Osteocyte (in vitro differentiated cells): ENCODE measurements around the gene ANKRD22. TPM values are rescaled to one million over a fixed set of nuclear protein-coding genes. Genes with fewer than 3 reads are reported as not detected.
"Not testable (repeated sequence)": the region's sequence is repeated elsewhere in the genome, so short reads cannot be mapped to it uniquely, and the experiment has no call there.

Source experiments
- DNase-seq: peaks from one replicate; pipeline ENCODE4 v3.0.0; 2021; ENCODE audit warnings: mixed read lengths; ENCODE audit not compliant: unreplicated experiment; ENCODE audit errors: extremely low spot score
- H3K27ac Mint-ChIP-seq: one replicate; pipeline ENCODE4 v1.8.0; 2021; ENCODE audit warnings: mild to moderate bottlenecking, mixed read lengths; ENCODE audit not compliant: unreplicated experiment
- H3K27me3 Mint-ChIP-seq: one replicate; pipeline ENCODE4 v1.8.0; 2021; ENCODE audit warnings: mixed read lengths; ENCODE audit not compliant: unreplicated experiment
- H3K36me3 Mint-ChIP-seq: one replicate; pipeline ENCODE4 v1.8.0; 2021; ENCODE audit warnings: mixed read lengths; ENCODE audit not compliant: unreplicated experiment
- H3K4me1 Mint-ChIP-seq: one replicate; pipeline ENCODE4 v1.8.0; 2021; ENCODE audit warnings: mixed read lengths; ENCODE audit not compliant: unreplicated experiment
- H3K4me3 Mint-ChIP-seq: one replicate; pipeline ENCODE4 v1.8.0; 2021; ENCODE audit warnings: mild to moderate bottlenecking, moderate library complexity, mixed read lengths; ENCODE audit not compliant: unreplicated experiment
- H3K9me3 Mint-ChIP-seq: one replicate; pipeline ENCODE4 v1.8.0; 2021; ENCODE audit warnings: mixed read lengths; ENCODE audit not compliant: unreplicated experiment
- CTCF ChIP-seq: fragments of 200-600 bp; sonication (generic); IDR thresholded peaks from 2 replicates; pipeline ENCODE4 v1.5.0; 2021; ENCODE audit warnings: antibody characterized with exemption, mild to moderate bottlenecking, moderate library complexity
- total RNA-seq: library from RNA; stranded (reverse); gene quantifications from 2 replicates; pipeline ENCODE4 v1.2.1, GENCODE V29; 2021

ANKRD22 gene
- total RNA-seq, 1 donor from 2014 or later: not detected

- no peak for TF ChIP-seq CTCF
- DNase-seq: no peak
- H3K27me3 Mint-ChIP-seq: no peaks in the 10 kb centered on the region
- peaks cover 2% of the 10 kb centered on the region for H3K36me3 Mint-ChIP-seq
- H3K4me3 Mint-ChIP-seq: no peak overlapping the region
- H3K27ac Mint-ChIP-seq: peak overlapping the region; percentile 16
- no peaks in the 10 kb centered on the region for H3K9me3 Mint-ChIP-seq
- H3K4me1 Mint-ChIP-seq: peaks cover 34% of the 10 kb centered on the region
These were observed 38.1 kb upstream of the ANKRD22 start for GRCh38 chr10:88889559-88890337.

- H3K36me3 Mint-ChIP-seq: no peaks in the 10 kb centered on the region
- peaks cover 34% of the 10 kb centered on the region for H3K4me1 Mint-ChIP-seq
- no peak for TF ChIP-seq CTCF
- DNase-seq: no peak
- H3K9me3 Mint-ChIP-seq: no peaks in the 10 kb centered on the region
- no peak overlapping the region for H3K4me3 Mint-ChIP-seq
- H3K27me3 Mint-ChIP-seq: no peaks in the 10 kb centered on the region
- H3K27ac Mint-ChIP-seq: peak overlapping the region; percentile 16
These were observed 37.3 kb upstream of the ANKRD22 start for GRCh38 chr10:88888810-88889445.

GRCh38 chr10:88886557-88886956 lies 34.9 kb upstream of the ANKRD22 start:
- H3K27me3 Mint-ChIP-seq: no peaks in the 10 kb centered on the region
- peaks cover 48% of the 10 kb centered on the region for H3K4me1 Mint-ChIP-seq
- DNase-seq: no peak
- no peak overlapping the region for H3K27ac Mint-ChIP-seq
- no peaks in the 10 kb centered on the region for H3K36me3 Mint-ChIP-seq
- TF ChIP-seq CTCF: no peak
- H3K9me3 Mint-ChIP-seq: no peaks in the 10 kb centered on the region
- H3K4me3 Mint-ChIP-seq: no peak overlapping the region

- Mint-ChIP-seq H3K4me3 (no peak overlapping the region), H3K36me3 (no peaks in the 10 kb centered on the region)
- TF ChIP-seq CTCF: no peak
These were observed 31.8 kb upstream of the ANKRD22 start for GRCh38 chr10:88883448-88883809.

GRCh38 chr10:88882646-88883447 lies 31.2 kb upstream of the ANKRD22 start:
- not testable (repeated sequence) for H3K36me3 Mint-ChIP-seq, H3K27me3 Mint-ChIP-seq, H3K9me3 Mint-ChIP-seq, DNase-seq
- Mint-ChIP-seq H3K4me3 (peak overlapping the region; percentile 42), H3K4me1 (peaks cover 37% of the 10 kb centered on the region), H3K27ac (peak overlapping the region; percentile 88)

More at GRCh38 chr10:88883448-88883809, 31.8 kb upstream of the ANKRD22 start:
- DNase-seq: no peak
- Mint-ChIP-seq H3K27ac (peak overlapping the region; percentile 88), H3K27me3 (no peaks in the 10 kb centered on the region), H3K9me3 (no peaks in the 10 kb centered on the region), H3K4me1 (peaks cover 38% of the 10 kb centered on the region)
